ENCODE measurements around the gene GRWD1.
A peak's percentile ranks its signal among the peaks of the same experiment; 100 is the strongest.

GRWD1 gene

DNA sequence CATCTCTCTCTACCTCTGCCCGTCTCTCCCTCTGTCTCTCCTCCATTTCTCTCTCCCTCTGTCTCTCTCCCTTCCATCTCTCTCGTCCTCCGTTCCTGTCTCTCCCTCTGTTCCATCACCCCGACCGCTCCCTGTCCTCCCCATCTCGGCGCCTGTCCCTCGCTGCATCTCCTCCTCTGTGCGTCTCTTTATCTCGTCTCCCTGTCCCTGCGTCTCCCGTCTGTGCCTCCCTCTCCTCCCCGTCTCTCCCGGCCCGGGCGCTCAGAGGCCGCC lies 47.7 kb upstream of the GRWD1 start:
- peak overlapping the region; percentile 74 for H4K91ac ChIP-seq (ENCODE audit: low read depth, low read length)
- peak overlapping the region; percentile 59 for H4K12ac ChIP-seq (ENCODE audit: low read depth, low read length)
- no peak overlapping the region for H3K27ac ChIP-seq (ENCODE audit: low read depth, low read length)
- peak overlapping the region; percentile 37 for H3K18ac ChIP-seq (ENCODE audit: low read length)
- no peak overlapping the region for H3K23ac ChIP-seq (ENCODE audit: low read length)
- WGBS (ENCODE audit: extremely low coverage, insufficient coverage, insufficient read length), result no CpG with 5 or more reads among the region's 17 CpGs
- peak in 1 of 2 donors; percentile 44 for DNase-seq
- H3K9me3 ChIP-seq (ENCODE audit: insufficient read depth, low read depth, low read length), result peaks cover 2% of the 10 kb centered on the region
- H3K9ac ChIP-seq (ENCODE audit: low read length), result peak overlapping the region; percentile 71
- H3K14ac ChIP-seq (ENCODE audit: low read length), result peak overlapping the region; percentile 71
- peaks cover 18% of the 10 kb centered on the region for H3K27me3 ChIP-seq (ENCODE audit: insufficient read depth, low read length)
- H2AFZ ChIP-seq (ENCODE audit: insufficient read depth, low read length, poor library complexity), result peak overlapping the region; percentile 2
- peaks cover 6% of the 10 kb centered on the region for H3K79me2 ChIP-seq (ENCODE audit: control insufficient read depth, insufficient read depth, low read length, poor library complexity)
- peak overlapping the region; percentile 64 for H3K4me3 ChIP-seq (ENCODE audit: low read depth, low read length)
- H4K8ac ChIP-seq (ENCODE audit: low read depth, low read length), result peak overlapping the region; percentile 78
- H2AK5ac ChIP-seq (ENCODE audit: low read length), result peak overlapping the region; percentile 37
- no peaks in the 10 kb centered on the region for H3K36me3 ChIP-seq (ENCODE audit: control insufficient read depth in 1 of 2, insufficient read depth in 2 of 2, low read length in 2 of 2)
- H3K4ac ChIP-seq (ENCODE audit: low read depth, low read length), result no peak overlapping the region
- peaks cover 25% of the 10 kb centered on the region for H3K79me1 ChIP-seq (ENCODE audit: low read length)
- H2BK12ac ChIP-seq (ENCODE audit: low read length), result no peak overlapping the region
- no peak overlapping the region for H2BK5ac ChIP-seq (ENCODE audit: low read depth, low read length, poor library complexity)
- H3K4me2 ChIP-seq (ENCODE audit: low read length), result peak overlapping the region; percentile 87
- H2BK120ac ChIP-seq (ENCODE audit: insufficient read depth, low read length, poor library complexity), result peak overlapping the region; percentile 12
- peaks cover 18 to 38% of the 10 kb centered on the region in 2 experiments for H3K4me1 ChIP-seq (ENCODE audit: control insufficient read depth in 1 of 2, insufficient read depth in 2 of 2, low read length in 2 of 2)

- no CpG with 5 or more reads among the region's 104 CpGs for WGBS (ENCODE audit: extremely low coverage, insufficient coverage, insufficient read length)
Measured at GRCh38 chr19:48398375-48399235, 47.2 kb upstream of the GRWD1 start.

GRCh38 chr19:48400018-48400742 lies 45.6 kb upstream of the GRWD1 start:
- H3K4ac ChIP-seq (ENCODE audit: low read depth, low read length), result no peak overlapping the region
- peaks cover 2% of the 10 kb centered on the region for H3K79me2 ChIP-seq (ENCODE audit: control insufficient read depth, insufficient read depth, low read length, poor library complexity)
- H3K14ac ChIP-seq (ENCODE audit: low read length), result no peak overlapping the region
- no peak overlapping the region for H3K23ac ChIP-seq (ENCODE audit: low read length)
- H3K9ac ChIP-seq (ENCODE audit: low read length), result no peak overlapping the region
- no peak overlapping the region for H2AFZ ChIP-seq (ENCODE audit: insufficient read depth, low read length, poor library complexity)
- no peak overlapping the region for H2AK5ac ChIP-seq (ENCODE audit: low read length)
- H3K36me3 ChIP-seq (ENCODE audit: control insufficient read depth in 1 of 2, insufficient read depth in 2 of 2, low read length in 2 of 2), result no peaks in the 10 kb centered on the region
- no peaks in the 10 kb centered on the region for H3K9me3 ChIP-seq (ENCODE audit: insufficient read depth, low read depth, low read length)
- no peak overlapping the region for H2BK12ac ChIP-seq (ENCODE audit: low read length)
- no peak overlapping the region for H2BK5ac ChIP-seq (ENCODE audit: low read depth, low read length, poor library complexity)
- H3K79me1 ChIP-seq (ENCODE audit: low read length), result peaks cover 10% of the 10 kb centered on the region
- H3K27ac ChIP-seq (ENCODE audit: low read depth, low read length), result no peak overlapping the region
- H3K27me3 ChIP-seq (ENCODE audit: insufficient read depth, low read length), result peaks cover 8% of the 10 kb centered on the region
- no peak overlapping the region for H4K12ac ChIP-seq (ENCODE audit: low read depth, low read length)
- peak overlapping the region; percentile 1 for H4K91ac ChIP-seq (ENCODE audit: low read depth, low read length)
- no peak overlapping the region for H2BK120ac ChIP-seq (ENCODE audit: insufficient read depth, low read length, poor library complexity)
- H3K4me2 ChIP-seq (ENCODE audit: low read length), result peak overlapping the region; percentile 71
- peak; percentile 83 for DNase-seq
- no CpG with 5 or more reads among the region's 14 CpGs for WGBS (ENCODE audit: extremely low coverage, insufficient coverage, insufficient read length)
- peaks cover 10 to 22% of the 10 kb centered on the region in 2 experiments for H3K4me1 ChIP-seq (ENCODE audit: control insufficient read depth in 1 of 2, insufficient read depth in 2 of 2, low read length in 2 of 2)
- H3K18ac ChIP-seq (ENCODE audit: low read length), result no peak overlapping the region
- H4K8ac ChIP-seq (ENCODE audit: low read depth, low read length), result peak overlapping the region; percentile 63
- no peak overlapping the region for H3K4me3 ChIP-seq (ENCODE audit: low read depth, low read length)

More at GRCh38 chr19:48398375-48399235, 47.2 kb upstream of the GRWD1 start:
- Histone ChIP-seq H3K4me3 (ENCODE audit: low read depth, low read length) (peak overlapping the region; percentile 71), H3K4me1 (ENCODE audit: control insufficient read depth in 1 of 2, insufficient read depth in 2 of 2, low read length in 2 of 2) (peaks cover 15 to 32% of the 10 kb centered on the region in 2 experiments), H3K4me2 (ENCODE audit: low read length) (peak overlapping the region; percentile 87), H2BK5ac (ENCODE audit: low read depth, low read length, poor library complexity) (no peak overlapping the region), H2AK5ac (ENCODE audit: low read length) (peak overlapping the region; percentile 11), H3K27me3 (ENCODE audit: insufficient read depth, low read length) (peaks cover 18% of the 10 kb centered on the region), H3K9me3 (ENCODE audit: insufficient read depth, low read depth, low read length) (peaks cover 2% of the 10 kb centered on the region), H4K12ac (ENCODE audit: low read depth, low read length) (peak overlapping the region; percentile 25), H2BK120ac (ENCODE audit: insufficient read depth, low read length, poor library complexity) (peak overlapping the region; percentile 12), H4K91ac (ENCODE audit: low read depth, low read length) (peak overlapping the region; percentile 74), H2AFZ (ENCODE audit: insufficient read depth, low read length, poor library complexity) (peak overlapping the region; percentile 33), H3K14ac (ENCODE audit: low read length) (peak overlapping the region; percentile 71), H3K27ac (ENCODE audit: low read depth, low read length) (no peak overlapping the region), H4K8ac (ENCODE audit: low read depth, low read length) (peak overlapping the region; percentile 78), H3K79me1 (ENCODE audit: low read length) (peaks cover 20% of the 10 kb centered on the region), H3K79me2 (ENCODE audit: control insufficient read depth, insufficient read depth, low read length, poor library complexity) (peaks cover 5% of the 10 kb centered on the region), H3K23ac (ENCODE audit: low read length) (no peak overlapping the region), H3K9ac (ENCODE audit: low read length) (peak overlapping the region; percentile 71), H3K18ac (ENCODE audit: low read length) (peak overlapping the region; percentile 48), H3K36me3 (ENCODE audit: control insufficient read depth in 1 of 2, insufficient read depth in 2 of 2, low read length in 2 of 2) (no peaks in the 10 kb centered on the region), H3K4ac (ENCODE audit: low read depth, low read length) (no peak overlapping the region), H2BK12ac (ENCODE audit: low read length) (no peak overlapping the region)
- DNase-seq, result peak; percentile 87 to 93

DNA sequence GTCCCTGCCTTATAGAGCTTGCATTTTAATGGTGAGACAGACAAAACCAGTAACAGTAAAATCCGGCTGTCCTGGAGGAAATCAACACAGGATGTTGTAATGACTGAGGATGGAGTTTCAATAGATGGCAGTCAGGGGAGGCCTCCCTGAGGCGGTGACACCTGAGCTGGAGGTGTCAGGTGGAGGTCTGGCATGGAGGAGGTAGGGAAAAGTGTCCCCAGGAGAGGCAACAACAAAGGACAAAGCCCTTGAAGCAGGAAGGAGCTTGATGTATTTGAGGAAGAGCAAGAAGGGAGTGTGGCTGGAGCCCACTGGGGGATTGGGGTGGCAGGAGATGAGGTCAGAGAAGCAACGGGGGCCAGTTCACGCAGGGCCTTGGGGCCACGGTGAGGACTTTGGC lies 44.5 kb upstream of the GRWD1 start:
- no peak overlapping the region for H2AK5ac ChIP-seq (ENCODE audit: low read length)
- no peaks in the 10 kb centered on the region for H3K27me3 ChIP-seq (ENCODE audit: insufficient read depth, low read length)
- no peaks in the 10 kb centered on the region for H3K36me3 ChIP-seq (ENCODE audit: control insufficient read depth in 1 of 2, insufficient read depth in 2 of 2, low read length in 2 of 2)
- no peak overlapping the region for H3K27ac ChIP-seq (ENCODE audit: low read depth, low read length)
- no CpG with 5 or more reads among the region's 5 CpGs for WGBS (ENCODE audit: extremely low coverage, insufficient coverage, insufficient read length)
- no peak overlapping the region for H3K4me3 ChIP-seq (ENCODE audit: low read depth, low read length)
- peaks cover 2% of the 10 kb centered on the region for H3K79me2 ChIP-seq (ENCODE audit: control insufficient read depth, insufficient read depth, low read length, poor library complexity)
- no peak overlapping the region for H2BK5ac ChIP-seq (ENCODE audit: low read depth, low read length, poor library complexity)
- no peak overlapping the region for H2BK12ac ChIP-seq (ENCODE audit: low read length)
- H3K23ac ChIP-seq (ENCODE audit: low read length), result no peak overlapping the region
- H4K12ac ChIP-seq (ENCODE audit: low read depth, low read length), result no peak overlapping the region
- H3K18ac ChIP-seq (ENCODE audit: low read length), result no peak overlapping the region
- H4K8ac ChIP-seq (ENCODE audit: low read depth, low read length), result no peak overlapping the region
- peaks cover 7 to 20% of the 10 kb centered on the region in 2 experiments for H3K4me1 ChIP-seq (ENCODE audit: control insufficient read depth in 1 of 2, insufficient read depth in 2 of 2, low read length in 2 of 2)
- no peak overlapping the region for H3K4ac ChIP-seq (ENCODE audit: low read depth, low read length)
- H3K9me3 ChIP-seq (ENCODE audit: insufficient read depth, low read depth, low read length), result no peaks in the 10 kb centered on the region
- no peak overlapping the region for H3K9ac ChIP-seq (ENCODE audit: low read length)
- H2BK120ac ChIP-seq (ENCODE audit: insufficient read depth, low read length, poor library complexity), result no peak overlapping the region
- no peak overlapping the region for H3K14ac ChIP-seq (ENCODE audit: low read length)
- H3K79me1 ChIP-seq (ENCODE audit: low read length), result peaks cover 10% of the 10 kb centered on the region
- H2AFZ ChIP-seq (ENCODE audit: insufficient read depth, low read length, poor library complexity), result no peak overlapping the region
- H3K4me2 ChIP-seq (ENCODE audit: low read length), result no peak overlapping the region
- no peak for DNase-seq
- no peak overlapping the region for H4K91ac ChIP-seq (ENCODE audit: low read depth, low read length)
